ENCODE results near the gene ZXDC. TPM values are rescaled to one million over a fixed set of nuclear protein-coding genes. Genes with fewer than 3 reads are reported as not detected.

Gene ZXDC
- total and polyA plus RNA-seq, 2 donors (not counting 1 experiment from before 2014, with no cell fraction given) = 38.9 to 70.9 TPM

DNA sequence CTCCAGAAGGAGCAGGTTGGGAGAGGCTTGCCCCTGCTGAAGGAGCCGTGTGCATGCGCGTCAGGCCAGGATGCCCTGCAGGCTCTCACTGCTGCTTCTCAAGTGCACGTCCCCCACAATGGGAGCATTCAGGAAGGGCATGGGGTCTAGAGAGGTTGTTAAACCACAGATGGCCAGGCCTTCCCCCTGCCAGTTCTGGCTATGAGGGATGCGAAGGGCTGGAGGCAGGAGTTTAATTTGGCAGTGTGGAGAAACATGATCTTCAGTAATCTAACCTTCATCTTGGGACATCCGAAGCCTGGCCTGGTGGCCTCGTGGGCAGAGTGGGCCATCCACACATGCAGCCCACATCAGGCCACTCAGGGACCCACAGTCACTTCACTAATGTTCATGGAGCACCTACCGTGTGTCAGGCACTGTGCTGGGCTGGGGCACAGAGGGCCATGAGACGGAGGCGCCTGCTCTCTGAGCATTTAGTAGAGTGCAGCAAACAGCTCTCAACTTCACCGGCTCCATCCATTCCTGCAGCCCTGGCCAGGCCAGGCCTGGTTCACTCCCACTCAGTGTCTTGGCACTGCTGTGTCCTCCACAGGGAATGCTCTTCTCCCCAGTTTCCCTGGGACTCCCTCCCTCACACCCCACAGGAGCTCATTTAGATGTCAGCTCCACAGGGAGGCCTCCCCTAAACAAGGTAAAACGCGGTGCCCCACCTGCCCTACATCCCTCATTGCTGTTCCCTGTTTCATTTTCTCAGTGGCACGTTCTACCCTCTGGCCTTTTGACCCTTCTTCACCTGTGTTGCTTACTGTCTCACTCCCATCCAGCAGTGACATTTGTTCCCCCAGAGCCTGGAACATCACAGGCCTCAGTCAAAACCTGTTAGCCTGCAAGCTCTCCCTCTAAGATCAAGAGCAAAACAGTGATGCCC is 77.0 kb downstream of the ZXDC start:
- CTCF ChIA-PET = no interaction called here
- Mint-ChIP-seq H3K4me3 (no peak overlapping the region), H3K27ac (peak overlapping the region; percentile 16), H3K27me3 (peaks cover 29% of the 10 kb centered on the region), H3K4me1 (peaks cover 5% of the 10 kb centered on the region), H3K9me3 (ENCODE audit: insufficient read depth) (peaks cover 8% of the 10 kb centered on the region)
- no peaks in the 10 kb centered on the region for H4K20me1 ChIP-seq (ENCODE audit: control insufficient read depth, insufficient read depth, low read length, poor library complexity, severe bottlenecking)
- 95% methylated on average over 14 of the region's 14 CpGs for WGBS (ENCODE audit: insufficient coverage)
- H3K4me1 ChIP-seq (ENCODE audit: control insufficient read depth in 2 of 2, insufficient read depth in 2 of 2, low read length in 2 of 2) = no peaks in the 10 kb centered on the region
- peaks cover 0 to 33% (median 9%) of the 10 kb centered on the region in 3 donors for H3K9me3 ChIP-seq (ENCODE audit: control extremely low read depth in 1 of 3, control insufficient read depth in 2 of 3, insufficient read depth in 1 of 3, low read length in 2 of 3)
- TF ChIP-seq, protein P1, sequence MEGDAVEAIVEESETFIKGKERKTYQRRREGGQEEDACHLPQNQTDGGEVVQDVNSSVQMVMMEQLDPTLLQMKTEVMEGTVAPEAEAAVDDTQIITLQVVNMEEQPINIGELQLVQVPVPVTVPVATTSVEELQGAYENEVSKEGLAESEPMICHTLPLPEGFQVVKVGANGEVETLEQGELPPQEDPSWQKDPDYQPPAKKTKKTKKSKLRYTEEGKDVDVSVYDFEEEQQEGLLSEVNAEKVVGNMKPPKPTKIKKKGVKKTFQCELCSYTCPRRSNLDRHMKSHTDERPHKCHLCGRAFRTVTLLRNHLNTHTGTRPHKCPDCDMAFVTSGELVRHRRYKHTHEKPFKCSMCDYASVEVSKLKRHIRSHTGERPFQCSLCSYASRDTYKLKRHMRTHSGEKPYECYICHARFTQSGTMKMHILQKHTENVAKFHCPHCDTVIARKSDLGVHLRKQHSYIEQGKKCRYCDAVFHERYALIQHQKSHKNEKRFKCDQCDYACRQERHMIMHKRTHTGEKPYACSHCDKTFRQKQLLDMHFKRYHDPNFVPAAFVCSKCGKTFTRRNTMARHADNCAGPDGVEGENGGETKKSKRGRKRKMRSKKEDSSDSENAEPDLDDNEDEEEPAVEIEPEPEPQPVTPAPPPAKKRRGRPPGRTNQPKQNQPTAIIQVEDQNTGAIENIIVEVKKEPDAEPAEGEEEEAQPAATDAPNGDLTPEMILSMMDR (IDR thresholded peaks at IDR 0.05) = no peak
- TF ChIP-seq EZH2 (IDR thresholded peaks at IDR 0.05; ENCODE audit: borderline replicate concordance, insufficient read depth, low read depth, low read length, poor library complexity, severe bottlenecking) = no peak
- intact Hi-C loops (cut with micrococcal nuclease) = no loop called here
- POLR2A ChIA-PET = no interaction called here
- no peak overlapping the region for H2AFZ ChIP-seq (ENCODE audit: insufficient read depth, low read depth, low read length, poor library complexity, severe bottlenecking)
- no peaks in the 10 kb centered on the region for H3K79me2 ChIP-seq (ENCODE audit: control insufficient read depth, insufficient read depth, low read length)
- no peaks in the 10 kb centered on the region for H3K36me3 ChIP-seq (replicated peaks in 1 of 2; ENCODE audit: control extremely low read depth in 1 of 2, control insufficient read depth in 1 of 2, extremely low read depth in 1 of 2, insufficient read depth in 2 of 2, low read length in 1 of 2)
- ATAC-seq (ENCODE audit: low read depth) (no peak), DNase-seq (no peak)
- H3K9ac ChIP-seq (ENCODE audit: low read length) = no peak overlapping the region
- H3K4me3 ChIP-seq (ENCODE audit: control extremely low read depth in 1 of 5, extremely low read depth in 1 of 5, insufficient read depth in 1 of 5, low read depth in 2 of 5, low read length in 4 of 5) = no peak overlapping the region
- no peak overlapping the region for H3K4me2 ChIP-seq (replicated peaks; ENCODE audit: low read depth, low read length, poor library complexity, severe bottlenecking)
- peaks cover 0 to 10% (median 0%) of the 10 kb centered on the region in 4 experiments for H3K27me3 ChIP-seq (replicated peaks in 1 of 4; ENCODE audit: control extremely low read depth in 1 of 4, control insufficient read depth in 3 of 4, insufficient read depth in 4 of 4, low read length in 3 of 4)
- no peak overlapping the region for H3K27ac ChIP-seq (ENCODE audit: low read length in 2 of 2)
